ENCODE measurements around the gene BNIP1. TPM values are rescaled to one million over a fixed set of nuclear protein-coding genes. Genes with fewer than 3 reads are reported as not detected.

The BNIP1 gene
- total RNA-seq, 3 donors from 2014 or later (not counting 1 experiment from before 2014, with no cell fraction given): 29.4 to 34.8 (median 33.0) TPM

DNA sequence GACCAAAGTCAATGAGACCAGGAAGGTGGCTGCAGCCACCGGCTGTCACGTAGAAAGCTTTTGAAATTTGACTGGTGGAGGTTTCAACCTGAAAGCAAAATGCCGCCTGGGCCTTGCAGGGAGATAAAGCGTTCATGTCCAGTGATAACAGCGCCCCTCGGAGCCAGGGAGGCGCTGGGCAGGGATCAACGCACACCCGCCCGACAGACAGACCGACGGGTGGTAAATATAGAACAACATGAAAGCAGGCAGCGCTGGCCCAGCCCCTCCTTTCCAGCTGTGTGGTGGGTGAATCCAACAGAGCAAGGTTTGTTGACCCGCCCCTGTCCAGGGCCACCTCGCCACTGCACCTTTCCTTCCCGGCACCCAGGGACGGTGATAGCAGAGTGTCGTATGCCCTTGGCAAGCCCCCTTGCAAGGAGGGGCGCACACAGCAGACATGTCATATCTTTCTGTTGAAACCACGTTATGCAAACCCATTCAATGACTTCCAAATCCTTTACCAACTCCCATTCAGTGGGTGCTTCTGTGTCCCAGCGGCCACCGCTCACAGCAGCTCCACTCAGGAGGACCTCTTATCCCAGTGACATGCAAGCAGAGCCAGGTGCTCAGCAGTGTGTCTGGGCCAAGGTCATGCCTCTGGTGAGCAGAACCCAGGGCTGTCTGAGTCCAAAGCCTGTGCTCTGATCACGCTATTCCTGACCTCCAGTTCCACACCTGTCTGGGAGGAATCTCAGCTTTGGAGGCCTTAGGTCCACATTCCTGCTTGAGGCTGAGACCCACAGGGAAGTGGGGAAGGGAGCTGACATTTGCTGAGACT lies 52.0 kb downstream of the BNIP1 start:
- Histone ChIP-seq H3K9me3 (ENCODE audit: control insufficient read depth, insufficient read depth, low read length) (peaks cover 3% of the 10 kb centered on the region), H3K27me3 (ENCODE audit: control insufficient read depth, insufficient read depth, low read length) (no peaks in the 10 kb centered on the region), H3K4me3 (ENCODE audit: low read length) (no peak overlapping the region), H3K27ac (ENCODE audit: low read length) (no peak overlapping the region), H3K4me1 (ENCODE audit: control insufficient read depth, insufficient read depth, low read length) (no peaks in the 10 kb centered on the region), H3K36me3 (ENCODE audit: control insufficient read depth, insufficient read depth, low read length) (no peaks in the 10 kb centered on the region)
- DNase-seq (no peak), ATAC-seq (no peak)
- intact Hi-C loops (cut with micrococcal nuclease): no loop called here
- no peak overlapping the region for H3K27ac Mint-ChIP-seq
- no peaks in the 10 kb centered on the region for H3K36me3 Mint-ChIP-seq
- TF ChIP-seq, protein P1, sequence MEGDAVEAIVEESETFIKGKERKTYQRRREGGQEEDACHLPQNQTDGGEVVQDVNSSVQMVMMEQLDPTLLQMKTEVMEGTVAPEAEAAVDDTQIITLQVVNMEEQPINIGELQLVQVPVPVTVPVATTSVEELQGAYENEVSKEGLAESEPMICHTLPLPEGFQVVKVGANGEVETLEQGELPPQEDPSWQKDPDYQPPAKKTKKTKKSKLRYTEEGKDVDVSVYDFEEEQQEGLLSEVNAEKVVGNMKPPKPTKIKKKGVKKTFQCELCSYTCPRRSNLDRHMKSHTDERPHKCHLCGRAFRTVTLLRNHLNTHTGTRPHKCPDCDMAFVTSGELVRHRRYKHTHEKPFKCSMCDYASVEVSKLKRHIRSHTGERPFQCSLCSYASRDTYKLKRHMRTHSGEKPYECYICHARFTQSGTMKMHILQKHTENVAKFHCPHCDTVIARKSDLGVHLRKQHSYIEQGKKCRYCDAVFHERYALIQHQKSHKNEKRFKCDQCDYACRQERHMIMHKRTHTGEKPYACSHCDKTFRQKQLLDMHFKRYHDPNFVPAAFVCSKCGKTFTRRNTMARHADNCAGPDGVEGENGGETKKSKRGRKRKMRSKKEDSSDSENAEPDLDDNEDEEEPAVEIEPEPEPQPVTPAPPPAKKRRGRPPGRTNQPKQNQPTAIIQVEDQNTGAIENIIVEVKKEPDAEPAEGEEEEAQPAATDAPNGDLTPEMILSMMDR (IDR thresholded peaks at IDR 0.05): no peak
- WGBS (ENCODE audit: insufficient coverage): 86% methylated on average over 23 of the region's 23 CpGs
- H3K27me3 Mint-ChIP-seq (ENCODE audit: low read depth in 2 of 2): peaks cover 13 to 14% of the 10 kb centered on the region in 2 donors
- H3K4me1 Mint-ChIP-seq: no peaks in the 10 kb centered on the region
- H3K4me3 Mint-ChIP-seq: no peak overlapping the region
- H3K9me3 Mint-ChIP-seq: no peaks in the 10 kb centered on the region

DNA sequence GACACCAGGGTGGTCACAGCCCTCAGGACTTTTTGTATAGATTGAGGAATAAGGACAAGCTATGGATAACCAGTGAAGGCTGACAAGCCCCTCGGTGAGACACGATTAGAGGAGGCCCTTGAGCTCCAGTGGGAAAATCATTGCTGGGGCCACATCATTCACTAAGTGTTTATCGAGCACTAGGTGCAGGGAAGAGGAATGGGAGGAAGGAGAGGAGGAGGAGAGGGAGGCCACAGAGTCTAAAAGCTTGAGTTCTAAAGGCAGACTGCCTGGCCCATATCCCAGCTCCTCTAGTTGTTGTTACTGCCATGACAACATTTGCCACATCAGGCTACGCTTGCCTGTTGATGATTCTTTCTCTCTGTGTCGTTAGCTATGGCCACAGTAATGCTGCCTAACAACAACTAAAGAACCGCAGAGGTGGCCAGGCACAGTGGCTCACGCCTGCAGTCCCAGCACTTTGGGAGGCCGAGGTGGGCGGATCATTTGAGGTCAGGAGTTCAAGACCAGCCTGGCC lies 53.1 kb downstream of the BNIP1 start:
- intact Hi-C loops (cut with micrococcal nuclease): no loop called here
- no peak overlapping the region for H3K27ac ChIP-seq (ENCODE audit: low read length)
- ATAC-seq: no peak

DNA sequence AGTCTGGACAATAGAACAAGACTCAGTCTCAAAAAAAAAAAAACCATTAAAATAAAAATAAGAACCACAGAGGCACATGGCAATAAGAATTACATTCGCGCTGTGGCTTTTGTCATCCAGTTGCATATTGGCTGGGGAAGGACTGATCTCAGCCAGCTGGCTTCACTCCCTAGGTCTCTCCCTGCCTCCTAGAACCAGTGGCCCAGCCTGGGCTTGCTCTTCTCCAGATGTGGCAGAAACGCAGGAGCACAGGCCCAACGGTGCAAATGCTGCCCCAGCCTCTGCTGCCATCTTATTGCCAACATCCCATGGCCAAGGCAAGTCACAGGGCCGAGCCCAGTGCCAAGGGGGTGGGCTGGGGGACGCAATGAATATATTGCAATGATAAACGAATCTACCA lies 53.7 kb downstream of the BNIP1 start:
- H3K27ac Mint-ChIP-seq: no peak overlapping the region
- 96% methylated on average over 7 of the region's 7 CpGs for WGBS (ENCODE audit: insufficient coverage)
- no peaks in the 10 kb centered on the region for H3K36me3 Mint-ChIP-seq
- Histone ChIP-seq H3K4me3 (ENCODE audit: low read length) (no peak overlapping the region), H3K27me3 (ENCODE audit: control insufficient read depth, insufficient read depth, low read length) (peaks cover 3% of the 10 kb centered on the region), H3K27ac (ENCODE audit: low read length) (no peak overlapping the region), H3K9me3 (ENCODE audit: control insufficient read depth, insufficient read depth, low read length) (peaks cover 3% of the 10 kb centered on the region), H3K36me3 (ENCODE audit: control insufficient read depth, insufficient read depth, low read length) (no peaks in the 10 kb centered on the region), H3K4me1 (ENCODE audit: control insufficient read depth, insufficient read depth, low read length) (no peaks in the 10 kb centered on the region)
- peaks cover 15 to 30% of the 10 kb centered on the region in 2 donors for H3K27me3 Mint-ChIP-seq (ENCODE audit: low read depth in 2 of 2)
- no peak for ATAC-seq
- DNase-seq: no peak
- no peaks in the 10 kb centered on the region for H3K4me1 Mint-ChIP-seq
- intact Hi-C loops (cut with micrococcal nuclease): no loop called here
- no peaks in the 10 kb centered on the region for H3K9me3 Mint-ChIP-seq
- TF ChIP-seq, protein P1 (IDR thresholded peaks at IDR 0.05): no peak
- H3K4me3 Mint-ChIP-seq: no peak overlapping the region

More for the DNA sequence above, 53.1 kb downstream of the BNIP1 start:
- Histone ChIP-seq H3K4me1 (ENCODE audit: control insufficient read depth, insufficient read depth, low read length) (no peaks in the 10 kb centered on the region), H3K27me3 (ENCODE audit: control insufficient read depth, insufficient read depth, low read length) (no peaks in the 10 kb centered on the region), H3K36me3 (ENCODE audit: control insufficient read depth, insufficient read depth, low read length) (no peaks in the 10 kb centered on the region), H3K4me3 (ENCODE audit: low read length) (no peak overlapping the region), H3K9me3 (ENCODE audit: control insufficient read depth, insufficient read depth, low read length) (peaks cover 3% of the 10 kb centered on the region)
- Mint-ChIP-seq H3K27ac (no peak overlapping the region), H3K27me3 (ENCODE audit: low read depth in 2 of 2) (peaks cover 13 to 24% of the 10 kb centered on the region in 2 donors), H3K9me3 (no peaks in the 10 kb centered on the region), H3K36me3 (no peaks in the 10 kb centered on the region), H3K4me1 (no peaks in the 10 kb centered on the region), H3K4me3 (no peak overlapping the region)
- TF ChIP-seq, protein P1 (IDR thresholded peaks at IDR 0.05): no peak
- WGBS (ENCODE audit: insufficient coverage): 84% methylated on average over 8 of the region's 9 CpGs
- no peak for DNase-seq
